ENCODE measurements around the gene TUBB4B. TPM values are rescaled to one million over a fixed set of nuclear protein-coding genes. Genes with fewer than 3 reads are reported as not detected.

The TUBB4B gene
- polyA plus RNA-seq, 1 of the 3 experiments (the other 2 are of a cell fraction): 508 TPM

DNA sequence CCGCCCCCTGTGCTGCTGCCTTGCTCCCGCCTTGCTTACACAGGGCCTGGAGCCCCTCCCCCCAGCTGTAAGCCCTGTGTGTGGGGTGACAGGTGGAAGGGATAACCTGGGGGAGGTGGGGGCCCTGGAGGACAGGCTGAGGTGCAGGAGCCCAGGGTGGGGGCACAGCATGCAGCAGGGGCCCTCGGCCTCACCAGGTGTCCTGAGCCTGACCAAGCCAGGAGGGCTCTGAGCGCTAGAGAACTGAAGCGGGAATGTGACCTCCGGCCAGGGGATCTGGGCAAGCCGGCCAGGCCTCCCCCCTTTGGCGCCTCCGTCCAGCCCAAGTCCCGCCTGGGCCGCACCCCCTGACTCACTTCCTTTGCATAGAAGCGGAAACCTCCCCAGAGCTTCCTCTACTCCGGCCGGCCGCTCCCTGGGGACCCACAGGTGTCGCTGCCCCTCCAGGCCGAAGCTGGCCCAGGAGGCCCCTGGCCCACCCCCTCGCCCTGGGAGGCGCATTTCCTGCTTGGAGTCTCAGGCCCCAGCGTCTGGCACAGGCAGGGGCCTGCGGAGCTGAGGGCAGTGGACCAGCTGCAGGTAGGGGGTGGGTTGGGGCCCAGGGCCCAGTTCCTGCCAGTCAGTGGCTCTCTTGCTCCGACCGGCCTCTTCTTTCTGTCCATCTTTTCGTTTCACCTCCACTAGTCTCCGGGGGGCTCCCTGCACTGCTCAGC lies 36.4 kb downstream of the TUBB4B start, which contains the start of gene TOR4A:
TOR4A (plus strand) TSS at position 398 of the 713 bp plus-strand sequence. CDS start 964 bp downstream, outside the sequence.
- no peak within 1 kb of the TSS for H3K9ac ChIP-seq
- H4K20me1 ChIP-seq (ENCODE audit: insufficient read depth): 0 out of 2 replicates have a peak, but pooled peaks cover 3% of the 10 kb centered on the region
- WGBS (ENCODE audit: low lambda C conversion rate): 78% methylated on average over 15 of the region's 25 CpGs
- TF ChIP-seq GABPA (IDR thresholded peaks at IDR 0.05; ENCODE audit: low read depth) (no peak), ELF1 (IDR thresholded peaks at IDR 0.05) (no peak), TEAD4 (IDR thresholded peaks at IDR 0.05; ENCODE audit: borderline replicate concordance, insufficient read depth) (no peak), MXI1 (IDR thresholded peaks at IDR 0.05; ENCODE audit: low read depth, low read length) (no peak), TCF12 (IDR thresholded peaks at IDR 0.05) (no peak), TAF1 (IDR thresholded peaks at IDR 0.05; ENCODE audit: borderline replicate concordance, low read depth, low read length) (no peak), JUND (IDR thresholded peaks at IDR 0.05) (no peak), FOSL2 (IDR thresholded peaks at IDR 0.05; ENCODE audit: borderline replicate concordance, low read depth) (no peak), CTCF (IDR thresholded peaks at IDR 0.05) (no peak)
- TF ChIP-seq, protein P1, sequence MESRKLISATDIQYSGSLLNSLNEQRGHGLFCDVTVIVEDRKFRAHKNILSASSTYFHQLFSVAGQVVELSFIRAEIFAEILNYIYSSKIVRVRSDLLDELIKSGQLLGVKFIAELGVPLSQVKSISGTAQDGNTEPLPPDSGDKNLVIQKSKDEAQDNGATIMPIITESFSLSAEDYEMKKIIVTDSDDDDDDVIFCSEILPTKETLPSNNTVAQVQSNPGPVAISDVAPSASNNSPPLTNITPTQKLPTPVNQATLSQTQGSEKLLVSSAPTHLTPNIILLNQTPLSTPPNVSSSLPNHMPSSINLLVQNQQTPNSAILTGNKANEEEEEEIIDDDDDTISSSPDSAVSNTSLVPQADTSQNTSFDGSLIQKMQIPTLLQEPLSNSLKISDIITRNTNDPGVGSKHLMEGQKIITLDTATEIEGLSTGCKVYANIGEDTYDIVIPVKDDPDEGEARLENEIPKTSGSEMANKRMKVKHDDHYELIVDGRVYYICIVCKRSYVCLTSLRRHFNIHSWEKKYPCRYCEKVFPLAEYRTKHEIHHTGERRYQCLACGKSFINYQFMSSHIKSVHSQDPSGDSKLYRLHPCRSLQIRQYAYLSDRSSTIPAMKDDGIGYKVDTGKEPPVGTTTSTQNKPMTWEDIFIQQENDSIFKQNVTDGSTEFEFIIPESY (IDR thresholded peaks at IDR 0.05; ENCODE audit: borderline replicate concordance, low read depth): no peak
- TF ChIP-seq, protein P2, sequence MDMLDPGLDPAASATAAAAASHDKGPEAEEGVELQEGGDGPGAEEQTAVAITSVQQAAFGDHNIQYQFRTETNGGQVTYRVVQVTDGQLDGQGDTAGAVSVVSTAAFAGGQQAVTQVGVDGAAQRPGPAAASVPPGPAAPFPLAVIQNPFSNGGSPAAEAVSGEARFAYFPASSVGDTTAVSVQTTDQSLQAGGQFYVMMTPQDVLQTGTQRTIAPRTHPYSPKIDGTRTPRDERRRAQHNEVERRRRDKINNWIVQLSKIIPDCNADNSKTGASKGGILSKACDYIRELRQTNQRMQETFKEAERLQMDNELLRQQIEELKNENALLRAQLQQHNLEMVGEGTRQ (IDR thresholded peaks at IDR 0.05; ENCODE audit: borderline replicate concordance, low read depth, low read length): no peak
- no peak within 1 kb of the TSS for H3K4me2 ChIP-seq
- peaks cover 12% of the 10 kb centered on the region for H3F3A ChIP-seq (replicated peaks; ENCODE audit: insufficient read depth)
- CTCF ChIA-PET: interaction anchor here (0.9 to 1.7 kb wide), 6 partner anchors 9 to 130 kb away, joined by 3 to 8 read pairs (median 3); no protein-coding TSS in a partner anchor
- POLR2A ChIA-PET: no interaction called here
- no peak for DNase-seq
- H3K9me3 ChIP-seq: no peaks in the 10 kb centered on the region
- H3K9me2 ChIP-seq: no peaks in the 10 kb centered on the region
- H3K27ac ChIP-seq (ENCODE audit: low read depth in 2 of 2, low read length in 1 of 2): no peak within 1 kb of the TSS
- H3K4me1 ChIP-seq (ENCODE audit: control insufficient read depth in 1 of 2, insufficient read depth in 2 of 2, low read depth in 1 of 2, low read length in 1 of 2): peaks cover 0 to 8% of the 10 kb centered on the region in 2 experiments; a peak in 2 of 4 replicates
- H3K27me3 ChIP-seq (ENCODE audit: insufficient read depth): no peaks in the 10 kb centered on the region
- peaks cover 0 to 12% of the 10 kb centered on the region in 2 experiments for H3K36me3 ChIP-seq (replicated peaks in 1 of 2; ENCODE audit: control insufficient read depth in 1 of 2, insufficient read depth in 2 of 2, low read length in 1 of 2)
- H3K79me2 ChIP-seq (ENCODE audit: insufficient read depth): no peaks in the 10 kb centered on the region
- H2AFZ ChIP-seq (ENCODE audit: low read depth): no peak within 1 kb of the TSS
- peak within 1 kb of the TSS in 1 of 2 experiments; percentile 2; a peak in 1 of 4 replicates for H3K4me3 ChIP-seq (ENCODE audit: low read depth in 2 of 2, low read length in 1 of 2)

All from SK-N-SH (cell line).